Central memory CD8-positive, alpha-beta T cell (primary cell): Measurements from ENCODE around the gene CAMSAP1.

ENCODE experiments used
- ATAC-seq: fragments of 150-1000 bp; cut with Tn5 transposase; replicated peaks from 2 replicates; pipeline ENCODE4 v1.10.0; 2022; ENCODE audit warnings: mild to moderate bottlenecking, moderate FRiP score, moderate number of reproducible peaks; ENCODE audit not compliant: poor library complexity, severe bottlenecking; ENCODE audit errors: extremely low read depth
- DNase-seq, 2 donors: peaks; one replicate each; pipeline ENCODE4 v3.0.0; 2021; ENCODE audit warnings: low spot score in 2 of 2
- H3K27ac Mint-ChIP-seq: one replicate; pipeline ENCODE4 v1.8.0; 2022; ENCODE audit warnings: low read depth, mild to moderate bottlenecking, moderate library complexity, mixed read lengths
- H3K27me3 Mint-ChIP-seq: one replicate; pipeline ENCODE4 v1.8.0; 2022; ENCODE audit warnings: mixed read lengths
- H3K36me3 Mint-ChIP-seq: one replicate; pipeline ENCODE4 v1.8.0; 2022; ENCODE audit warnings: mild to moderate bottlenecking, moderate library complexity, mixed read lengths; ENCODE audit not compliant: insufficient read depth
- H3K4me1 Mint-ChIP-seq: one replicate; pipeline ENCODE4 v1.8.0; 2022; ENCODE audit warnings: mixed read lengths
- H3K4me3 Mint-ChIP-seq: one replicate; pipeline ENCODE4 v1.8.0; 2022; ENCODE audit warnings: mild to moderate bottlenecking, moderate library complexity, mixed read lengths
- H3K9me3 Mint-ChIP-seq: one replicate; pipeline ENCODE4 v1.8.0; 2022; ENCODE audit warnings: mixed read lengths

Gene CAMSAP1

GRCh38 chr9:135908093-135908753, 877 bp upstream of the CAMSAP1 start:
- Mint-ChIP-seq H3K9me3 (no peaks in the 10 kb centered on the region), H3K4me1 (peaks cover 53% of the 10 kb centered on the region), H3K4me3 (peak overlapping the region; percentile 77), H3K36me3 (peaks cover 17% of the 10 kb centered on the region), H3K27me3 (no peaks in the 10 kb centered on the region), H3K27ac (peak overlapping the region; percentile 64)
- DNase-seq, result no peak
- no peak for ATAC-seq

- Mint-ChIP-seq H3K4me1 (peaks cover 55% of the 10 kb centered on the region), H3K36me3 (peaks cover 12% of the 10 kb centered on the region), H3K9me3 (no peaks in the 10 kb centered on the region), H3K27me3 (no peaks in the 10 kb centered on the region), H3K27ac (no peak overlapping the region), H3K4me3 (peak overlapping the region; percentile 77)
- no peak for DNase-seq
- peak; percentile 5 for ATAC-seq
Measured at GRCh38 chr9:135907006-135907430, 328 bp downstream of the CAMSAP1 start.

GRCh38 chr9:135906291-135907005, 898 bp downstream of the CAMSAP1 start:
- H3K27me3 Mint-ChIP-seq, result no peaks in the 10 kb centered on the region
- H3K9me3 Mint-ChIP-seq, result no peaks in the 10 kb centered on the region
- peak overlapping the region; percentile 77 for H3K4me3 Mint-ChIP-seq
- peaks cover 55% of the 10 kb centered on the region for H3K4me1 Mint-ChIP-seq
- peaks cover 10% of the 10 kb centered on the region for H3K36me3 Mint-ChIP-seq
- DNase-seq (no peak), ATAC-seq (no peak)
- H3K27ac Mint-ChIP-seq, result no peak overlapping the region

- Mint-ChIP-seq H3K27me3 (no peaks in the 10 kb centered on the region), H3K9me3 (no peaks in the 10 kb centered on the region), H3K27ac (peak overlapping the region; percentile 30), H3K4me1 (peaks cover 52% of the 10 kb centered on the region), H3K4me3 (peak overlapping the region; percentile 77), H3K36me3 (peaks cover 10% of the 10 kb centered on the region)
- no peak for DNase-seq
- peak; percentile 24 for ATAC-seq
Measured at GRCh38 chr9:135905380-135906258, 1.7 kb downstream of the CAMSAP1 start.

GRCh38 chr9:135903786-135904520, 3.4 kb downstream of the CAMSAP1 start:
- peaks cover 6% of the 10 kb centered on the region for H3K36me3 Mint-ChIP-seq

GRCh38 chr9:135903358-135903656, 4.0 kb downstream of the CAMSAP1 start:
- H3K36me3 Mint-ChIP-seq, result peaks cover 6% of the 10 kb centered on the region
- H3K9me3 Mint-ChIP-seq, result no peaks in the 10 kb centered on the region
- H3K4me1 Mint-ChIP-seq, result peaks cover 46% of the 10 kb centered on the region
- H3K4me3 Mint-ChIP-seq, result no peak overlapping the region
- ATAC-seq (no peak), DNase-seq (no peak)
- no peaks in the 10 kb centered on the region for H3K27me3 Mint-ChIP-seq
- H3K27ac Mint-ChIP-seq, result no peak overlapping the region

More at GRCh38 chr9:135903786-135904520, 3.4 kb downstream of the CAMSAP1 start:
- H3K27ac Mint-ChIP-seq, result no peak overlapping the region
- no peaks in the 10 kb centered on the region for H3K27me3 Mint-ChIP-seq
- ATAC-seq (no peak), DNase-seq (no peak)
- H3K9me3 Mint-ChIP-seq, result no peaks in the 10 kb centered on the region
- peaks cover 48% of the 10 kb centered on the region for H3K4me1 Mint-ChIP-seq
- H3K4me3 Mint-ChIP-seq, result no peak overlapping the region

- peaks cover 48% of the 10 kb centered on the region for H3K4me1 Mint-ChIP-seq
- no peak for ATAC-seq
- H3K36me3 Mint-ChIP-seq, result peaks cover 6% of the 10 kb centered on the region
- no peaks in the 10 kb centered on the region for H3K9me3 Mint-ChIP-seq
- H3K27ac Mint-ChIP-seq, result no peak overlapping the region
- DNase-seq, result no peak
- no peak overlapping the region for H3K4me3 Mint-ChIP-seq
- H3K27me3 Mint-ChIP-seq, result no peaks in the 10 kb centered on the region
Measured at GRCh38 chr9:135902655-135903357, 4.5 kb downstream of the CAMSAP1 start.

GRCh38 chr9:135901826-135902225, 5.5 kb downstream of the CAMSAP1 start:
- Mint-ChIP-seq H3K4me3 (no peak overlapping the region), H3K27ac (no peak overlapping the region), H3K36me3 (peaks cover 6% of the 10 kb centered on the region), H3K27me3 (no peaks in the 10 kb centered on the region), H3K4me1 (peaks cover 51% of the 10 kb centered on the region), H3K9me3 (no peaks in the 10 kb centered on the region)
- ATAC-seq (no peak), DNase-seq (no peak)

GRCh38 chr9:135901031-135901758, 6.2 kb downstream of the CAMSAP1 start:
- Mint-ChIP-seq H3K4me1 (peaks cover 57% of the 10 kb centered on the region), H3K36me3 (peaks cover 5% of the 10 kb centered on the region)

GRCh38 chr9:135898634-135899407, 8.5 kb downstream of the CAMSAP1 start:
- ATAC-seq (peak; percentile 19), DNase-seq (no peak)
- peak overlapping the region; percentile 8 for H3K27ac Mint-ChIP-seq
- H3K4me3 Mint-ChIP-seq, result no peak overlapping the region
- H3K36me3 Mint-ChIP-seq, result no peaks in the 10 kb centered on the region
- H3K27me3 Mint-ChIP-seq, result no peaks in the 10 kb centered on the region
- H3K4me1 Mint-ChIP-seq, result peaks cover 59% of the 10 kb centered on the region
- H3K9me3 Mint-ChIP-seq, result no peaks in the 10 kb centered on the region

More at GRCh38 chr9:135901031-135901758, 6.2 kb downstream of the CAMSAP1 start:
- H3K27me3 Mint-ChIP-seq, result no peaks in the 10 kb centered on the region
- ATAC-seq (no peak), DNase-seq (no peak)
- no peaks in the 10 kb centered on the region for H3K9me3 Mint-ChIP-seq
- no peak overlapping the region for H3K27ac Mint-ChIP-seq
- H3K4me3 Mint-ChIP-seq, result no peak overlapping the region

- Mint-ChIP-seq H3K4me1 (peaks cover 71% of the 10 kb centered on the region), H3K36me3 (no peaks in the 10 kb centered on the region), H3K4me3 (no peak overlapping the region), H3K9me3 (no peaks in the 10 kb centered on the region), H3K27ac (no peak overlapping the region), H3K27me3 (no peaks in the 10 kb centered on the region)
- ATAC-seq (no peak), DNase-seq (no peak)
Measured at GRCh38 chr9:135896626-135897025, 10.7 kb downstream of the CAMSAP1 start.
